ENCODE results near the gene UBIAD1. TPM values are rescaled to one million over a fixed set of nuclear protein-coding genes. Genes with fewer than 3 reads are reported as not detected.

The UBIAD1 gene
- 11.6 TPM in 2 replicates for total RNA-seq

DNA sequence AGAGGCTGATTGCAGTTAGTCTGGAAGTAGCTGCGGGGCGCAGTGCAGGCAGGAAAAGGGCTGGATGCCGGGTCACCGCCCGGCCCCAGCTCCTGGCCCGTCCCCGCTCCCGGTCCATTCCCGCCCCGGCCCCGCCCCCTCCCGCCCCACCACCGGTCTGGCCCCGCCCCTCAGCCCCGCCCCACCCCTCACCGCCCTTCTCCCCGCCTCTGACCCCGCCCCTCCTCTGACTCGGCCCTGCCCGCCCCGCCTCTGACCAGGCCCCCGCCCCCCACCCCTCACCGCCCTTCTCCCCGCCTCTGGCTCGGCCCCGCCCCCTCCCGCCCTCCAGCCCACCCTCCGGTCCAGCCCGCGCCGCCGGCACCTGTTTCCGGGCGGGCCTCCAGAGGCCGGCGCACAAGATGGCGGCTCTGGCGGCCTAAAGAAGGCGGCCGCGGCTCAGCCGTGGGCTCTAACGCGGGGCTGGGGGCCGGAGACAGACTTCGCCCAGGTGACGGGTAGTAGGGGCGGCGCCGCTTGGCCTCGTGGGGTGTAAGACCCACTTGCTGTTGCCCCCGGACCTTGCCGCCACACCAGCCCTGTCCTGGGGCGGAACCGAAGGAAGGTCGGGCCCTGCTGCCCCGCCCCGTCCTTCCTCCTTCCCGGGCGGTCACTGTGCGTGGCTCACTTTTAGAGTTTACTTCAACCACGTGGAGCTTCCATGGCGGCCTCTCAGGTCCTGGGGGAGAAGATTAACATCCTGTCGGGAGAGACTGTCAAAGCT is at the start of gene UBIAD1:
Gene UBIAD1, plus strand, starts transcription at position 367 of the 763 bp plus-strand sequence. Its CDS starts 334 bp downstream, at position 701.

DNA sequence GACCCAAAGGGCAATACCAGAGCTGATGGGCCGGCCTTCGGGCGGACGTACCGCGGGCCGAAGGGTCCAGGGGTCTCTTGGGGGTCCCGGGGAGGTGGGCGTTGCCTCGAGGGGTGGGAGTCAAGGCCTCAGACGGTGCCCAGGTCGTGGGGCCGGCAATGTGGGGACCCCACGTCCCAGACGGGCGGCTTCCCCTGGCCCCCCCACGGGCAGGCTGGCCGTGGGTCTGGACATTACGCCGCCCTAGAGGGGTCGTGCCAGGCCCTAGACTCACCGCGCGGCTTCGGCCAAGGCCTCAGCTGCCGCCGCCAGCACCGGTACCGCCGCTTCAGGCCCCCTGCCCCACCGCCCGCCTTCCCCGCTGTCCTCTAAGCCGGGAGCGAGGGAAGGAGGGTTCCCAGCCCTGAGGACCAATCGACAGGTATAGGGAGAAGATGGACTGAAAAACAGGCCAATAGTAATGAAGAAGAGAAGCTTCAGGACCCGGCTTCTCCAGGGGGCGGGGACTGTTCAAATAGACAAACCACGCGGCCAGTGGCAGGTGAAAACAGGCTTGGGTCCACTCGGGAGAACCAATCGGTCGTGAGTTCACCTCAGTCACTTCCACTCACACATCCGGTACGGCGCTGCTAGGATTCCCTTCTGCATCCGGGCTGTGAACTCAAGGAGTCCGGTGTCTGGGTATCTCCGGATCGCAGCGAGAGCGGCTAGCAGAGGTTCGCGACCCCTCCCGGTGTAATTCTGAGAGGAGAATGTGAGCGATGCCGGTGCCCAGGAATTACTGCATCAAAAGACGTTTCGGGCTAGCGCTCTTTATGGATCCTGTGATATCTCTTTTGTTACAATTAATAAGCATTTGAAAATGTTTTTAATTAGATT is 10.6 kb upstream of the UBIAD1 start, which contains the start of gene MTOR:
Gene MTOR, minus strand, starts transcription at position 381 of the 879 bp plus-strand sequence. CDS start 3,142 bp downstream, outside the sequence.

Other genes starting within 250 kb of the UBIAD1 start
- gene MASP2, start 226.0 kb upstream of the UBIAD1 start, total RNA-seq = not detected in 2 replicates
- 91.6 and 110 TPM in 2 replicates for gene SRM, start 213.2 kb upstream of the UBIAD1 start, total RNA-seq
- gene EXOSC10, start 173.3 kb upstream of the UBIAD1 start, total RNA-seq = 54.9 and 59.3 TPM in 2 replicates
- gene ANGPTL7, start 83.8 kb upstream of the UBIAD1 start, total RNA-seq = not detected in 2 replicates
- gene MTOR, start 10.6 kb upstream of the UBIAD1 start, total RNA-seq = 25.4 and 29.9 TPM in 2 replicates
- gene DISP3, start 206.0 kb downstream of the UBIAD1 start, total RNA-seq = 0.17 TPM in 1 of 2 replicates, not detected in the other

All from bronchus fibroblast of lung (primary cell).